SK-N-MC (cell line): ENCODE measurements around the gene SYCE3.

Experiments used
- EZH2 ChIP-seq: fragments of 200-600 bp; sonication (generic); IDR thresholded peaks from one replicate; pipeline ENCODE4 v1.6.1; 2017; ENCODE audit warnings: antibody characterized with exemption
- FOXP2 ChIP-seq: optimal IDR thresholded peaks from 2 replicates; pipeline ENCODE3; 2011; ENCODE audit warnings: mild to moderate bottlenecking, moderate library complexity; ENCODE audit not compliant: insufficient read depth; ENCODE audit errors: extremely low read length, control extremely low read depth
- POLR2AphosphoS5 ChIP-seq: IDR thresholded peaks from 2 replicates; pipeline ENCODE4 v1.6.1; 2012; ENCODE audit warnings: mild to moderate bottlenecking, low read depth, low read length, borderline replicate concordance

DNA sequence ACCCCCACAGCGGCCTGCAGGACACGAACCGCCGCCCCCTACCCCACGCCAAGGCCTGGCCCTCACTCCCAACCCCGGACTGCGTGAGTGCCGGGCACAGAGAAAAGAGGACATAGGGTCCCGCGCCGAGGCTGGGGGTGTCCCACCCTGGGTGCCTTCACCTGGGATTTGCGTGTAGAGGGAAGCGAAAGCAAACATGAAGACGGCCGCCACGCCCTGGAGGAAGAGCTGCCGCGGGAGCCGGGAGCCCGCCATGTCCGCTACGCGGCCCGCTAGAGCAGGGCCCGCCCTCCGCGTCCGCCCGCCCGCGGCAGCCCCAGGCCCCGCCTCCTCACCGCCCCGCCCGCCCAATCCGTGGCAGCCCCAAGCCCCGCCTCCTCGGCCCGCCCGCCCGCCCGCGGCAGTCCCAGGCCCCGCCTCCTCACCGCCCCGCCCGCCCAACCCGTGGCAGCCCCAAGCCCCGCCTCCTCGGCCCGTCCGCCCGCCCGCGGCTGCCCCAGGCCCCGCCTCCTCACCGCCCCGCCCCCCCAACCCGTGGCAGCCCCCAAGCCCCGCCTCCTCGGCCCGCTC, 55.2 kb downstream of the SYCE3 start, which contains the start of gene LMF2:
- TF ChIP-seq EZH2 (no peak), POLR2AphosphoS5 (peak; percentile 59; the same call in 1 of the 2 replicates), FOXP2 (no peak)
